Measurements from ENCODE around the gene CDRT4. TPM values are rescaled to one million over a fixed set of nuclear protein-coding genes. Genes with fewer than 3 reads are reported as not detected.

Gene CDRT4
- polyA plus RNA-seq, 2 of the 4 experiments (the other 2 are of a cell fraction), result 0.58 to 5.4 TPM

DNA sequence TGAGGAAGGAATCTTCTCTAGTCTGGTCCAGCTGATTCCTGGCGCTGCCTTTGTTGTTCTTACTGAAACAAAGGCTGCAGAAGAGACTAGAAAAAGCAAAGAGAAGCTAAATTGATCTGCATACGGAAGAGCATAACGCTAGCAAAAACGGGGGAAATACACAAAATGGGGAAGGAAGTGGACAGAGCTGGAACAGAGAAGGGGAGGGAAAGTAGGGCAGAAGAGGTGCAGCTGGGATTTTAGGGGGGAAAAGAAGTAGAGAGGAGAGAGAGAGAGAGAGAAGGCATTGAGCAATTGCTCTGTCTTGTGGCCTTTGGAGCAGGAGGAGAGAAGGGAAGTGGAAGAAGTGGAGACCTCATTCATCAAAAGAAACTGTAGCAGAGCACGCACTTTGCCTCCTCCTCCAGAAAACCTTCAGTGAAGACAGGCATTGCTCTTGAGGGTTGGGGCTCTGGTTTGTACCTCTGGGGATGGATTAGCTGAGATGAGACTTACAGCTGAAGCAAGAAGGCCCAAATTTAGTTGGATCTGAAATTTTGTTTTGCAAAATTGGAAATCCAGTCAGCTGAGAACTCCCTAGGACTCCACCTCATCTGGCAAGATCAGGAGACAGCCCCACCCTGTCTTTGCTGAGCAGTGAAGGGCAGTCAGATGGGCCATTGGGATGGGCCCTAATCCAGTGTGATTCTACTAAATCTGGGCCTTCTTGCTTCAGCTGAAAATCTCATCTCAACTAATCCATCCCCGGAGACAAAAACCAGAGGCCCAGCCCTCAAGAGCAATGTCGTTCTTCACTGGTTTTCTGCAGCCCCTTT lies 55.8 kb downstream of the CDRT4 start (continued):
- TF ChIP-seq ZNF302 (CRISPR knock-in tag; IDR thresholded peaks at IDR 0.05) (no peak), MAZ (IDR thresholded peaks at IDR 0.05; ENCODE audit: borderline replicate concordance, low read depth, low read length) (no peak), NFE2L2 (conservative IDR thresholded peaks at IDR 0.05; ENCODE audit: low read length) (no peak)
- TF ChIP-seq, protein P1, sequence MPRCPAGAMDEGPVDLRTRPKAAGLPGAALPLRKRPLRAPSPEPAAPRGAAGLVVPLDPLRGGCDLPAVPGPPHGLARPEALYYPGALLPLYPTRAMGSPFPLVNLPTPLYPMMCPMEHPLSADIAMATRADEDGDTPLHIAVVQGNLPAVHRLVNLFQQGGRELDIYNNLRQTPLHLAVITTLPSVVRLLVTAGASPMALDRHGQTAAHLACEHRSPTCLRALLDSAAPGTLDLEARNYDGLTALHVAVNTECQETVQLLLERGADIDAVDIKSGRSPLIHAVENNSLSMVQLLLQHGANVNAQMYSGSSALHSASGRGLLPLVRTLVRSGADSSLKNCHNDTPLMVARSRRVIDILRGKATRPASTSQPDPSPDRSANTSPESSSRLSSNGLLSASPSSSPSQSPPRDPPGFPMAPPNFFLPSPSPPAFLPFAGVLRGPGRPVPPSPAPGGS (IDR thresholded peaks at IDR 0.05), result no peak

DNA sequence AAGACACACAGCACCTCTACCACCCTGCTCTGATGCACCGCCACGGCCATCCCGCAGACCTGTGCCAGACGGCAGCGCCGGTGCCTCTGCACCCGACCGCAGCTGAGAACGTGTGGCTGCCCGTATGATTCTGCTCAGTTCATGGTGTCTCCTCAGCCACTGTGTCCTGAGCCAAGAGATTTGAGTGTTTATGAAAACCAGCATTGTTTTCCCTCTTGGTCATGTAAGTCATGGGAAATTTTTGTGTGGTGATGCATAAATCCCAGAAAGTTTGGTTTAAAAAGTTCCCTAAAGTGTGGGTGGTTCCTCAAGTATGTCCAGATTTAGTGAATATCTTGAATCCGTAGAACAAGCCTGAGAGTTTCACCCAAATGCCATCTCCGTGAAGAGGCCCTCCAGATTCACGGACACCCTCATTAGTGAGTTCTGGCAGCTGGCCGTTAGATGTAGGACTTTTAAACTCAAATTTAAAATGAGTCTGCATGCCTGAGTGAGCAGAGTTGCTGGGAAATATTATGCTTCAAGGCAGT lies 57.6 kb downstream of the CDRT4 start:
- FAIRE-seq, result no peak
- no peak for DNase-seq (ENCODE audit: low read depth in 1 of 2, low spot score in 1 of 2)
- no peak overlapping the region for H3K4me3 ChIP-seq
- no peaks in the 10 kb centered on the region for H3K9me3 ChIP-seq
- ChIA-PET CTCF (interaction anchor here (0.8 to 7.9 kb wide), 4 partner anchors 25 to 152 kb away, joined by 3 to 49 read pairs (median 8); no protein-coding TSS in a partner anchor), POLR2A (no interaction called here)
- H3K4me1 ChIP-seq, result no peaks in the 10 kb centered on the region
- H3K27ac ChIP-seq, result no peak overlapping the region
- ATAC-seq, result no peak
- no peak for TF ChIP-seq JUN (IDR thresholded peaks at IDR 0.05)
- TF ChIP-seq HOXA7 (CRISPR knock-in tag; IDR thresholded peaks at IDR 0.05), result no peak
- TF ChIP-seq ZNF302 (CRISPR knock-in tag; IDR thresholded peaks at IDR 0.05), result no peak
- TF ChIP-seq NR3C1 (IDR thresholded peaks at IDR 0.05), result no peak
- TF ChIP-seq FOSB (CRISPR knock-in tag; IDR thresholded peaks at IDR 0.05), result no peak
- TF ChIP-seq CBX2 (IDR thresholded peaks at IDR 0.05; ENCODE audit: borderline replicate concordance, low read depth), result no peak
- no peak for TF ChIP-seq CBX8 (IDR thresholded peaks at IDR 0.05)
- TF ChIP-seq FOXS1 (CRISPR knock-in tag; IDR thresholded peaks at IDR 0.05), result no peak
- no peak for TF ChIP-seq EP300 (IDR thresholded peaks at IDR 0.05)
- no peak for TF ChIP-seq POLR2AphosphoS2 (conservative IDR thresholded peaks at IDR 0.05; ENCODE audit: low read length)
- no peak overlapping the region for H3K4me2 ChIP-seq
- WGBS (ENCODE audit: missing lambda C conversion rate), result 84% methylated on average over 14 of the region's 14 CpGs

DNA sequence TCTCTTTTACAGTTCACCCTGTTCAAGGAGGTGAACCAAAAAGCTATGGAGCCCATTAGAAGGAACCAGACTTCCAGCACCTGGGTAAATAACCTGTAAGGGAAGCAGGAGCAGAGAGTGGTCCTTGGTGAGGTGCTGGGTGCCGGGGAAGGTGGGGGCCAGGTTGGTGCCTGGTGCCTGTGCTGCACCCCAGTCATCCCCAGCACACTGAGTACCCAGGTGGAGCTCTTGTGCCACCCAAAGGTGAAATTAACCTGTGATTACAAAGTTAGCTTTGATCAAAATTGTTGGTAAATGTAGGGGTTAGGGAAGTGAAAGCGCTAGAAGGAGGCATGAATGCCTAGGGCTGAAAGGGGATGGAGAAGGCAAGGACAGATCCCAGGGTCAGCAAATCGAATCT lies 58.6 kb downstream of the CDRT4 start:
- Histone ChIP-seq H3K9me3 (no peaks in the 10 kb centered on the region), H3K4me1 (no peaks in the 10 kb centered on the region), H3K4me2 (no peak overlapping the region), H3K4me3 (no peak overlapping the region), H3K27ac (no peak overlapping the region)
- ATAC-seq, result peak; percentile 54 to 59; a peak in 3 of 6 replicates
- no peak for FAIRE-seq
- ChIA-PET POLR2A (interaction anchor here (1.3 kb wide), 1 partner anchor 146 kb away, joined by 3 read pairs; no protein-coding TSS in a partner anchor), CTCF (interaction anchor here (0.7 to 7.9 kb wide), 10 partner anchors 8 to 151 kb away, joined by 3 to 49 read pairs (median 4); no protein-coding TSS in a partner anchor)
- peak; percentile 21 to 25 for DNase-seq (ENCODE audit: low read depth in 1 of 2, low spot score in 1 of 2)
- TF ChIP-seq HEYL (CRISPR knock-in tag; IDR thresholded peaks at IDR 0.05), result no peak
- no peak for TF ChIP-seq ZSCAN20 (CRISPR knock-in tag; IDR thresholded peaks at IDR 0.05)
- TF ChIP-seq, protein P2, sequence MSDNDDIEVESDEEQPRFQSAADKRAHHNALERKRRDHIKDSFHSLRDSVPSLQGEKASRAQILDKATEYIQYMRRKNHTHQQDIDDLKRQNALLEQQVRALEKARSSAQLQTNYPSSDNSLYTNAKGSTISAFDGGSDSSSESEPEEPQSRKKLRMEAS (IDR thresholded peaks at IDR 0.05), result no peak
- no peak for TF ChIP-seq EHF (CRISPR knock-in tag; IDR thresholded peaks at IDR 0.05)
- peak; percentile 76 for TF ChIP-seq SMC3 (IDR thresholded peaks at IDR 0.05)
- TF ChIP-seq HOXB13 (CRISPR knock-in tag; IDR thresholded peaks at IDR 0.05; ENCODE audit: low read depth), result no peak
- TF ChIP-seq, protein P3, sequence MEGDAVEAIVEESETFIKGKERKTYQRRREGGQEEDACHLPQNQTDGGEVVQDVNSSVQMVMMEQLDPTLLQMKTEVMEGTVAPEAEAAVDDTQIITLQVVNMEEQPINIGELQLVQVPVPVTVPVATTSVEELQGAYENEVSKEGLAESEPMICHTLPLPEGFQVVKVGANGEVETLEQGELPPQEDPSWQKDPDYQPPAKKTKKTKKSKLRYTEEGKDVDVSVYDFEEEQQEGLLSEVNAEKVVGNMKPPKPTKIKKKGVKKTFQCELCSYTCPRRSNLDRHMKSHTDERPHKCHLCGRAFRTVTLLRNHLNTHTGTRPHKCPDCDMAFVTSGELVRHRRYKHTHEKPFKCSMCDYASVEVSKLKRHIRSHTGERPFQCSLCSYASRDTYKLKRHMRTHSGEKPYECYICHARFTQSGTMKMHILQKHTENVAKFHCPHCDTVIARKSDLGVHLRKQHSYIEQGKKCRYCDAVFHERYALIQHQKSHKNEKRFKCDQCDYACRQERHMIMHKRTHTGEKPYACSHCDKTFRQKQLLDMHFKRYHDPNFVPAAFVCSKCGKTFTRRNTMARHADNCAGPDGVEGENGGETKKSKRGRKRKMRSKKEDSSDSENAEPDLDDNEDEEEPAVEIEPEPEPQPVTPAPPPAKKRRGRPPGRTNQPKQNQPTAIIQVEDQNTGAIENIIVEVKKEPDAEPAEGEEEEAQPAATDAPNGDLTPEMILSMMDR (IDR thresholded peaks at IDR 0.05), result peak; percentile 45
- TF ChIP-seq HOXA7 (CRISPR knock-in tag; IDR thresholded peaks at IDR 0.05), result no peak
- TF ChIP-seq RAD21 (conservative IDR thresholded peaks at IDR 0.05 in 1 of 2, IDR thresholded peaks at IDR 0.05 in 1 of 2), result peak; percentile 73 to 75
- no peak for TF ChIP-seq NFE2L2 (conservative IDR thresholded peaks at IDR 0.05; ENCODE audit: low read length)
- TF ChIP-seq, protein P4, sequence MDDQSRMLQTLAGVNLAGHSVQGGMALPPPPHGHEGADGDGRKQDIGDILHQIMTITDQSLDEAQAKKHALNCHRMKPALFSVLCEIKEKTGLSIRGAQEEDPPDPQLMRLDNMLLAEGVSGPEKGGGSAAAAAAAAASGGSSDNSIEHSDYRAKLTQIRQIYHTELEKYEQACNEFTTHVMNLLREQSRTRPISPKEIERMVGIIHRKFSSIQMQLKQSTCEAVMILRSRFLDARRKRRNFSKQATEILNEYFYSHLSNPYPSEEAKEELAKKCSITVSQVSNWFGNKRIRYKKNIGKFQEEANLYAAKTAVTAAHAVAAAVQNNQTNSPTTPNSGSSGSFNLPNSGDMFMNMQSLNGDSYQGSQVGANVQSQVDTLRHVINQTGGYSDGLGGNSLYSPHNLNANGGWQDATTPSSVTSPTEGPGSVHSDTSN (IDR thresholded peaks at IDR 0.05), result no peak
- TF ChIP-seq, protein P5, sequence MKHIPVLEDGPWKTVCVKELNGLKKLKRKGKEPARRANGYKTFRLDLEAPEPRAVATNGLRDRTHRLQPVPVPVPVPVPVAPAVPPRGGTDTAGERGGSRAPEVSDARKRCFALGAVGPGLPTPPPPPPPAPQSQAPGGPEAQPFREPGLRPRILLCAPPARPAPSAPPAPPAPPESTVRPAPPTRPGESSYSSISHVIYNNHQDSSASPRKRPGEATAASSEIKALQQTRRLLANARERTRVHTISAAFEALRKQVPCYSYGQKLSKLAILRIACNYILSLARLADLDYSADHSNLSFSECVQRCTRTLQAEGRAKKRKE (CRISPR knock-in tag; IDR thresholded peaks at IDR 0.05; ENCODE audit: low read depth), result no peak
- TF ChIP-seq KDM1A (IDR thresholded peaks at IDR 0.05; ENCODE audit: low read depth), result no peak
- TF ChIP-seq FOSB (CRISPR knock-in tag; IDR thresholded peaks at IDR 0.05), result no peak
- no peak for TF ChIP-seq SREBF2 (IDR thresholded peaks at IDR 0.05)
- TF ChIP-seq HOXB5 (CRISPR knock-in tag; IDR thresholded peaks at IDR 0.05), result no peak
- no peak for TF ChIP-seq EP300 (IDR thresholded peaks at IDR 0.05)
- WGBS (ENCODE audit: missing lambda C conversion rate), result 44% methylated on average over 3 of the region's 3 CpGs

Measured in A549 (cell line).